Heart right ventricle (tissue), 16 donors: Measurements from ENCODE around the gene NR1I3. TPM values are rescaled to one million over a fixed set of nuclear protein-coding genes. Genes with fewer than 3 reads are reported as not detected.

Experiments used
- ATAC-seq, 8 donors: fragments of 200-7000 bp; cut with Tn5 transposase; one replicate each; pipeline ENCODE4 v1.9.1; 2020; ENCODE audit warnings: mild to moderate bottlenecking in 8 of 8, moderate library complexity in 8 of 8, moderate number of reproducible peaks in 1 of 8
- DNase-seq, 2 donors: peaks; one replicate each; pipeline ENCODE4 v3.0.0-alpha.2; 2020
- H3K27ac ChIP-seq, 10 donors: fragments of 200-600 bp; sonication (generic) in 2 of 10; one replicate each; pipeline versions ENCODE4 v1.5.0 to v1.8.0; 2020 to 2022; ENCODE audit warnings: mild to moderate bottlenecking in 3 of 10
- H3K27me3 ChIP-seq, 7 donors: fragments of 200-600 bp; one replicate each; pipeline ENCODE4 v1.8.0; 2021 to 2022; ENCODE audit warnings: mild to moderate bottlenecking in 2 of 7
- H3K36me3 ChIP-seq, 9 donors: fragments of 200-600 bp; sonication (generic) in 1 of 9; one replicate each; pipeline versions ENCODE4 v1.5.0 to v1.8.0; 2020 to 2022; ENCODE audit warnings: mild to moderate bottlenecking in 2 of 9
- H3K4me1 ChIP-seq, 9 donors: fragments of 200-600 bp; sonication (generic) in 1 of 9; one replicate each; pipeline versions ENCODE4 v1.5.0 to v1.8.0; 2020 to 2022; ENCODE audit warnings: mild to moderate bottlenecking in 4 of 9
- H3K4me3 ChIP-seq, 10 donors: fragments of 200-600 bp; sonication (generic) in 2 of 10; one replicate each; pipeline versions ENCODE4 v1.5.0 to v1.8.0; 2020 to 2022; ENCODE audit warnings: mild to moderate bottlenecking in 7 of 10, moderate library complexity in 2 of 10
- H3K9me3 ChIP-seq, 11 donors: fragments of 200-600 bp in 10 of 11; sonication (generic) in 2 of 11; one replicate each; pipeline versions ENCODE4 v1.5.0 to v1.8.0; 2013 to 2022; ENCODE audit warnings: mild to moderate bottlenecking in 2 of 11, control low read depth in 1 of 11, moderate library complexity in 1 of 11
- CTCF ChIP-seq, 9 donors: fragments of 200-600 bp; sonication (generic) in 2 of 9; IDR thresholded peaks; one replicate each; pipeline versions ENCODE4 v1.5.0 to v1.8.0; 2021 to 2022; ENCODE audit warnings: antibody characterized with exemption in 9 of 9, mild to moderate bottlenecking in 5 of 9, moderate library complexity in 1 of 9
- WGBS, 2 donors: extraction: QIAGEN DNeasy Blood & Tissue Kit; methylation state at CpG; one replicate each; pipeline ENCODE4 v1.1.7; 2013; ENCODE audit warnings: inconsistent platforms in 1 of 2; 5-methylcytosine and 5-hydroxymethylcytosine counted together
- intact Hi-C, 10 donors: fragments of 100-400 bp; cut with DNase I; formaldehyde crosslinking; loops; one replicate each; pipeline versions ENCODE4 v1.11.1 to v1.14.2; 2022
- polyA plus RNA-seq, 2 donors: library from polyadenylated mRNA; stranded (reverse); fragments of 200-250 nt; gene quantifications; one replicate each; pipeline ENCODE4 v1.2.3, GENCODE V29; 2013
- total RNA-seq, 10 donors: library from RNA; stranded (reverse); fragmentation: NEBNext Ultra II Directional in 3 of 10; extraction: Animal tissue kit (Norgen Biotek cat#: 25700) in 3 of 10; gene quantifications; one replicate each; pipeline versions ENCODE4 v1.2.1 to v1.2.4, GENCODE V29; 2021 to 2023
- donor health status: Arrhythmogenic right ventricular cardiomyopathy.
- donor health status: ischemic (EF 13 %, LVEDD 7.1; RV severe dilation, severe dysfunction).
- donor health status: healthy with polysubstance abuse.
- donor health status: DM: no; HTN: yes; CAD: no.
- donor health status: DM: no; HTN: no; CAD: no.
- donor health status: ischemic (EF 25% LVEDD 6.9; RV normal size, moderate dysfunction).
- donor health status: ischemic (EF 25% LVEDD 5.7; RV mildly dilated, moderate dysfunction).
- donor health status: healthy.
- donor health status: DM: yes; HTN: yes; CAD: no.
- donor health status: Ischemic cardiomyopathy.
- donor health status: ischemic (EF 35%, LVEDD 5.7; RV mildly dilated, moderate dysfunction).
- donor health status: nonischemic (EF 11% LVEDD 7.7; RV severe dilation, severe dysfunction).
- donor health status: DM: yes; HTN: yes; CAD: no.
- donor health status: PGD.
- donor health status: ischemic (EF 29% LVEDD 5.4; RV normal size, mild dysfunction).
- donor health status: nonischemic (EF 23%, LVEDD 6.1; RV moderate dilation, normal function).

The NR1I3 gene
- total and polyA plus RNA-seq, 12 donors: 0.10 TPM; not detected in 11

- no peak overlapping the region for H3K27ac ChIP-seq
- H3K36me3 ChIP-seq: peaks cover 0 to 35% (median 25%) of the 10 kb centered on the region in 9 donors
- ATAC-seq (no peak), DNase-seq (no peak)
- 95% methylated on average over 7 of the region's 7 CpGs for WGBS, 2 donors
- intact Hi-C loops: loop anchor here in 2 of 10 donors (5.0 to 10.0 kb wide), 2 partner anchors 54 to 57 kb away; no protein-coding TSS in a partner anchor
- no peak overlapping the region for H3K4me3 ChIP-seq
- H3K9me3 ChIP-seq: no peaks in the 10 kb centered on the region
- H3K4me1 ChIP-seq: peaks cover 6 to 21% (median 20%) of the 10 kb centered on the region in 9 donors
- no peaks in the 10 kb centered on the region for H3K27me3 ChIP-seq
- TF ChIP-seq CTCF (IDR thresholded peaks at IDR 0.05): no peak
Measured at GRCh38 chr1:161230762-161231161, 7.2 kb downstream of the NR1I3 start.

- intact Hi-C loops: loop anchor here (5.0 to 10.0 kb wide), 8 partner anchors 38 to 155 kb away; partner anchors contain the start of genes CFAP126 (in 3 of the 10) and SDHC (in 3 of the 10)
- Histone ChIP-seq H3K9me3 (no peaks in the 10 kb centered on the region), H3K27me3 (no peaks in the 10 kb centered on the region), H3K4me1 (peaks cover 6 to 28% (median 25%) of the 10 kb centered on the region in 9 donors), H3K4me3 (no peak overlapping the region), H3K27ac (no peak overlapping the region), H3K36me3 (peaks cover 0 to 35% (median 25%) of the 10 kb centered on the region in 9 donors)
- no peak for ATAC-seq
- DNase-seq: no peak
- 56 to 57% methylated on average over 3 of the region's 3 CpGs for WGBS, 2 donors
- TF ChIP-seq CTCF (IDR thresholded peaks at IDR 0.05): no peak
Measured at GRCh38 chr1:161229896-161230295, 8.1 kb downstream of the NR1I3 start.

- no peak for DNase-seq
- Histone ChIP-seq H3K4me3 (peak overlapping the region in 3 of 10 donors; percentile 65 to 70 (median 65)), H3K4me1 (peaks cover 6 to 30% (median 25%) of the 10 kb centered on the region in 9 donors), H3K27me3 (no peaks in the 10 kb centered on the region), H3K27ac (peak overlapping the region in 5 of 10 donors; percentile 72 to 90 (median 89)), H3K36me3 (peaks cover 0 to 35% (median 25%) of the 10 kb centered on the region in 9 donors), H3K9me3 (no peaks in the 10 kb centered on the region)
- 85 to 86% methylated on average over 7 of the region's 7 CpGs for WGBS, 2 donors
- no peak for ATAC-seq
- intact Hi-C loops: loop anchor here (5.0 to 10.0 kb wide), 6 partner anchors 36 to 157 kb away; partner anchors contain the start of genes CFAP126 (in 3 of the 10) and SDHC (in 3 of the 10)
- TF ChIP-seq CTCF (IDR thresholded peaks at IDR 0.05): no peak
Measured at GRCh38 chr1:161228032-161228431, 10.0 kb downstream of the NR1I3 start.

- Histone ChIP-seq H3K4me1 (peaks cover 6 to 30% (median 25%) of the 10 kb centered on the region in 9 donors), H3K9me3 (no peaks in the 10 kb centered on the region), H3K27me3 (no peaks in the 10 kb centered on the region), H3K27ac (peak overlapping the region in 9 of 10 donors; percentile 17 to 92 (median 84)), H3K36me3 (peaks cover 0 to 35% (median 25%) of the 10 kb centered on the region in 9 donors), H3K4me3 (peak overlapping the region in 9 of 10 donors; percentile 50 to 94 (median 65))
- WGBS, 2 donors: 40 to 45% methylated on average over 11 of the region's 11 CpGs
- intact Hi-C loops: loop anchor here (1.0 to 10.0 kb wide), 11 partner anchors 25 to 157 kb away; partner anchors contain the start of genes SDHC (in 4 of the 10), CFAP126 (in 3 of the 10) and NDUFS2 (in 1 of the 10)
- TF ChIP-seq CTCF (IDR thresholded peaks at IDR 0.05): peak; percentile 89 to 95 (median 92)
- DNase-seq (peak; percentile 82 to 90), ATAC-seq (peak; percentile 39 to 79 (median 68))
Measured at GRCh38 chr1:161227196-161227871, 10.7 kb downstream of the NR1I3 start.
